Measurements from ENCODE around the gene CYLD.

CYLD gene

DNA sequence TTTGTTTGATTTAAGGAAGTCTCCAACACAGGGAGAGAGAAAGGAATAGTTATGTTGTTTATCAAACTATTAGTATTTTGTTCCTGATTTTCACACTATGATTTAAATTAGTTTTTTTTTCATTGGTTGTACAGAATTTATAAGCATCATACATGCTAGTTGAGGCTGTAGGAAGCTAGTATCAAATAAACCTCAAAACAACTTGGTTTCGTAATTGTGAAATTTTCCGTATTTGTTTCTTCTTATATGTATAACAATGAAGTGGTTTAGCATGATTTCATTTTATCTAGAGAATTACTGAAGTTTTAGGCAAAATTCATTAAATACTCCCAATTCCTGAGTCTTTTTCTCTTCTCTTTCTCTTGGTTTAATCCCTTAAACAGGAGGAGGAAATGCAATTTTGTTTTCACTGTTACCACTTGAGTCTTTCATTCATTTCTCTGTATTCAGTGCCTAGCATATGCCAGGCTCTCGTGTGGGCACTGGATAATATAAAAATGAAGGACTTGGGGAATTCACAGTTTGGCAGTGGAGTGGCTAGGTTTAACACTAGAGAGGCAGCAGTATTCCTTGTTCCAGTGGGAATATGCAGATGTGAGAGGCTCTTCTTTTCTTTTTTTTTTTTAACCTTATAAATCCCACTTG is 1.8 kb downstream of the CYLD start:
- Histone ChIP-seq H3K27me3 (ENCODE audit: control insufficient read depth, insufficient read depth, low read length) (no peaks in the 10 kb centered on the region), H3K4me2 (ENCODE audit: low read length) (peak overlapping the region; percentile 91), H3K4me3 (ENCODE audit: low read length) (peak overlapping the region; percentile 88), H3K36me3 (ENCODE audit: insufficient read depth, low read length) (peaks cover 4% of the 10 kb centered on the region), H3K9ac (ENCODE audit: low read depth, low read length) (peak overlapping the region; percentile 59), H3K9me3 (replicated peaks; ENCODE audit: low read length) (no peaks in the 10 kb centered on the region), H3K4me1 (ENCODE audit: control insufficient read depth, insufficient read depth, low read length) (peaks cover 35% of the 10 kb centered on the region)

DNA sequence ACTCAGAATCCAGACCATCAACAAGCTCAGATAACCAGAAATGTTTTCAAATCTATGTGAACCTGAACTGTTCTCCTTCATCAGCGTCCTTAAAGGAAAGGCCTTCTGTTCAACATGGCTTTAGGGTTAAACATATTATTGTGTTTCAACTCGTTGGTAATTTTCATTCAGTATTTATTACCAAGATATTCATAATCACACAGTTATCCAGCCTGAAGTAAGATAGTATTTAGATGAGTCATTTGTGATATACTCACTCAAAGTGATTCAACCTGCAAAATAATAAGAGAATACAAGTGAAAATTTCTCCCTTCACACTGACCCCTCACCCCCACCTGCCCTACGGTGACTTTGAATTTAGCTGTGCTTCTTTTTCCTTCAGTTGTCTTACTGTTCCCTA is 3.0 kb downstream of the CYLD start:
- Histone ChIP-seq H3K27me3 (ENCODE audit: control insufficient read depth, insufficient read depth, low read length) (no peaks in the 10 kb centered on the region), H3K4me1 (ENCODE audit: control insufficient read depth, insufficient read depth, low read length) (peaks cover 35% of the 10 kb centered on the region), H3K4me3 (ENCODE audit: low read length) (no peak overlapping the region), H3K9ac (ENCODE audit: low read depth, low read length) (no peak overlapping the region), H3K36me3 (ENCODE audit: insufficient read depth, low read length) (peaks cover 9% of the 10 kb centered on the region), H3K9me3 (replicated peaks; ENCODE audit: low read length) (no peaks in the 10 kb centered on the region), H3K4me2 (ENCODE audit: low read length) (peak overlapping the region; percentile 91)

DNA sequence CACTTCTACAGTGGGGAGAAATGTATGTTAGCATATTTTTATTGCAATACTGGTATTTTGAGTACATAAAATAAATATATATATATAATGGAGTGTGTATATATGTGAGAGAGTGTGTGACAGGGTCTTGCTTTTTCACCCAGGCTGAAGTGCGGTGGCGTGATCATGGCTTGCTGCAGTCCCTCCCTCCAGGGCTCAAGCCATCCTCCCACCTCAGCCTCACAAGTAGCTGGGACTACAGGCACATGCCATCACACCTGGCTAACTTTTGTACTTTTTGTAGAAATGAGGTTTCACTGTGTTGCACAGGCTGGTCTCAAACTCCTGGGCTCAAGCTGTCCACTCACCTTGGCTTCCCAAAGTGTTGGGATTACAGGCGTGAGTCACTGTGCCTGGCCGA is 4.1 kb downstream of the CYLD start:
- Histone ChIP-seq H3K27me3 (ENCODE audit: control insufficient read depth, insufficient read depth, low read length) (no peaks in the 10 kb centered on the region), H3K4me1 (ENCODE audit: control insufficient read depth, insufficient read depth, low read length) (peaks cover 34% of the 10 kb centered on the region), H3K36me3 (ENCODE audit: insufficient read depth, low read length) (peaks cover 11% of the 10 kb centered on the region), H3K4me2 (ENCODE audit: low read length) (no peak overlapping the region), H3K9ac (ENCODE audit: low read depth, low read length) (no peak overlapping the region), H3K9me3 (replicated peaks; ENCODE audit: low read length) (no peaks in the 10 kb centered on the region), H3K4me3 (ENCODE audit: low read length) (no peak overlapping the region)

DNA sequence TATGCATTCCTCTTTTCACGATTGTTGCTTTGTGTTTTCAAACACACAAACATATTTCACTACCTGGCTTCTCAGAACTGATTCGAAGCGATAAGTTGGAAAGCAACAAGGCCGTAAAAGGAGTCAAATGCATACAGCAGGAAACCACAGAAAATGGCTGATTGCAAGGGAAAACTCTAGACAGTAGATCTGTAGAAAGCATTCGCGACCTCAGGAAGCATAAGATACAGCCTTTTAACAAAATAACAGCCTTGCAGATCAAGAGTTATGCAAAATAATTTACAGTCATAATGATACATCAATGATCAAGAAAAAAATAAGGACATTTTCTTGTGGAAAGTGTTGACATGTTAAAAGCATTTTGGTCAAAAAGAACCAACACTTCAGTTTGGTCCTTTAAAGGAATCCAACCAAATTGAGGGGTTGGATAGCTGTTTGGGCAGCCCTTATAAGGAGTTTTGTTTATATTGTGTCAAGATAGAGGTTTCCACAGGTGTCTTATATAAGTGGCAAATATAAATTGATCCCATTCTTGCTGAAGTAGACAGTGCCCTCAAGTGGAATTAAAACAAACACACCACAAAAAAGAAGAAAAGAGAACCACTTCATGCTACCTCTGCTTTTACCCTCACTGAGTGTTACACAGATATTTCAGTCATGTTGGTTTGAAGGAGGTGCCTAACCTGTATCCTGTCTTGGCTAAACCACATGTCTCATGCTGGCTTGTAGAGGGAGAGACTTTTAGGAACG is 5.5 kb downstream of the CYLD start:
- H3K4me1 ChIP-seq (ENCODE audit: control insufficient read depth, insufficient read depth, low read length), result peaks cover 29% of the 10 kb centered on the region
- peaks cover 16% of the 10 kb centered on the region for H3K36me3 ChIP-seq (ENCODE audit: insufficient read depth, low read length)
- no peaks in the 10 kb centered on the region for H3K9me3 ChIP-seq (replicated peaks; ENCODE audit: low read length)
- H3K9ac ChIP-seq (ENCODE audit: low read depth, low read length), result no peak overlapping the region
- H3K4me2 ChIP-seq (ENCODE audit: low read length), result no peak overlapping the region
- no peak overlapping the region for H3K4me3 ChIP-seq (ENCODE audit: low read length)
- no peaks in the 10 kb centered on the region for H3K27me3 ChIP-seq (ENCODE audit: control insufficient read depth, insufficient read depth, low read length)

DNA sequence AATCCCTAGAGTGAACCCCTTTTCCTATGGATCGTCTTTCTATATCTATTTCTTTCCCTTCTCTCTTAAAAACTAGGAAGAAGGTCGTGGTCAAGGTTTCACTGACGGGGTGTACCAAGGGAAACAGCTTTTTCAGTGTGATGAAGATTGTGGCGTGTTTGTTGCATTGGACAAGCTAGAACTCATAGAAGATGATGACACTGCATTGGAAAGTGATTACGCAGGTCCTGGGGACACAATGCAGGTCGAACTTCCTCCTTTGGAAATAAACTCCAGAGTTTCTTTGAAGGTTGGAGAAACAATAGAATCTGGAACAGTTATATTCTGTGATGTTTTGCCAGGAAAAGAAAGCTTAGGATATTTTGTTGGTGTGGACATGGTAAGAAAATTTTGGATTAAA is 9.6 kb downstream of the CYLD start:
- no peak overlapping the region for H3K4me3 ChIP-seq (ENCODE audit: low read length)
- H3K4me2 ChIP-seq (ENCODE audit: low read length), result no peak overlapping the region
- H3K36me3 ChIP-seq (ENCODE audit: insufficient read depth, low read length), result peaks cover 45% of the 10 kb centered on the region
- H3K27me3 ChIP-seq (ENCODE audit: control insufficient read depth, insufficient read depth, low read length), result no peaks in the 10 kb centered on the region
- H3K9me3 ChIP-seq (replicated peaks; ENCODE audit: low read length), result no peaks in the 10 kb centered on the region
- no peaks in the 10 kb centered on the region for H3K4me1 ChIP-seq (ENCODE audit: control insufficient read depth, insufficient read depth, low read length)
- no peak overlapping the region for H3K9ac ChIP-seq (ENCODE audit: low read depth, low read length)

DNA sequence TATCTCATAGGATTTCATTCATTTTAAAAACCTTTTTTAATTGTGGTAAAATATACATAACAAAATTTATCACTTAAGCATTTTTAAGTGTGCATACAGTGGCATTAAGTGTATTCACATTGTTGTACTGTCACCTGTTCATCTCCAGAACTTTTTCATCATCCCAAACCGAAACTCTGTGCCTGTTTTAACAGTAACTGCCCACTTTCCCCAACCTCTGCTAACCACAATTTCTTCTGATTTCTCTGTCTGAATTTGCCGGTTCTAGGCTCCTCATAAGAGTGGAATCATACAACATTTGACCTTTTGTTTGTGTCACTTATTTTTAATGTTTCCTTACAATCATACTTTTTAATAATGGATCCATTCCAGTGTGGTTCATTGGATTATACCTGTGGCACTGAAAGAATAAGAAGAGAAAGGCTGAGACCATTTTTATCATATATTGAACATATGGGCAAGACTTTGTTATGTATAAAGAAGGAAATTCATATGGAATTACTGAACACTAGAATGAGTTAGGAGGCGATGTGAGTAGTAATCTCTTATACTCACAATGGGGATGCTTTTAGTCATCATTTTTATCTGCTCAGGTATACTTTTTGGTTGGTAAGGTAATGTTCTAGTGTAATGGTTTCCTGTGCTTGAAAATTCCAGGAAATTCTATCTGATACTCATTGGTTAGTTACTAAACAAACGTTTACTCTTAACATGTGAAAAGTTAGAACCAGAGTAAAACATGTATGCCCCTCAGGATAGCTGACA is 10.8 kb downstream of the CYLD start:
- Histone ChIP-seq H3K4me1 (ENCODE audit: control insufficient read depth, insufficient read depth, low read length) (no peaks in the 10 kb centered on the region), H3K4me2 (ENCODE audit: low read length) (no peak overlapping the region), H3K9ac (ENCODE audit: low read depth, low read length) (no peak overlapping the region), H3K4me3 (ENCODE audit: low read length) (no peak overlapping the region), H3K9me3 (replicated peaks; ENCODE audit: low read length) (no peaks in the 10 kb centered on the region), H3K27me3 (ENCODE audit: control insufficient read depth, insufficient read depth, low read length) (no peaks in the 10 kb centered on the region), H3K36me3 (ENCODE audit: insufficient read depth, low read length) (peaks cover 53% of the 10 kb centered on the region)

DNA sequence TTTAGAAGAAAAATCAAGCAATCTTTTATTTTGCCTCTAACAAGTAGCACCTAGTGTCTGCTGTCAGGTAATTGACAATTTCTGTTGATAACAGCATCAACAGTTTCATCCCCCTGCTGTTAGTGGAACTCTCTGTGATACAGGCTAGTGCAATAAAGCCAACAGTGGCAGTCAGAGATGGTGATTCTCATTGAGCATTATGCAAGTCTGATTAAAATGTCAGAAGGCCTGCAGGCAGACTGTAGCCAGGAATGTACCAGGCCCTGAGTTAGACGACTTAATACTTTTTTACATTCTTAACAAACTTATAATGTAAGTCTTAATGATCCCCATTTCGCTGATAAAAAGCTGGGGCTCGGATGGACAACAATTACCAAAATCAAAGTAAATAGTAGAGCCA is 14.6 kb downstream of the CYLD start:
- Histone ChIP-seq H3K27me3 (ENCODE audit: control insufficient read depth, insufficient read depth, low read length) (no peaks in the 10 kb centered on the region), H3K4me1 (ENCODE audit: control insufficient read depth, insufficient read depth, low read length) (no peaks in the 10 kb centered on the region), H3K4me3 (ENCODE audit: low read length) (no peak overlapping the region), H3K4me2 (ENCODE audit: low read length) (no peak overlapping the region), H3K9me3 (replicated peaks; ENCODE audit: low read length) (no peaks in the 10 kb centered on the region), H3K36me3 (ENCODE audit: insufficient read depth, low read length) (peaks cover 55% of the 10 kb centered on the region), H3K9ac (ENCODE audit: low read depth, low read length) (no peak overlapping the region)

DNA sequence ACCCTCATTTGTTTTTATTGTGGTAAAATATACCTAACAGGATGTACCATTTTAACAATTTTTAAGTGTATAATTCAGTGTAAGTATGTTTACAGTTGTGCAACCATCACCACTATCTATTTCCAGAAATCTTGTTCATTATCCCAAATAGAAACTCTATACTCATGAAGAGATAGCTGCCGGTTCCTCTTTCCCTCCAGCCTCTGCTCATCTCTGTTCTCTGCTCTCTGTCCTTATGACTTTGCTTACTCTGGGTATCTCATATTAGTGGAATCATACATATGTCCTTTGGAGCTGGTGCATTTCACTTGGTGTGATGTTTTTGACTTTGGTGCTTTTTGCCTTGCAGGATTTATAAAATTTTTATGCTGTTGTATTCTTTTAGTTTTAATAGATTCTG is 19.4 kb downstream of the CYLD start:
- H3K9ac ChIP-seq (ENCODE audit: low read depth, low read length), result no peak overlapping the region
- no peak overlapping the region for H3K4me2 ChIP-seq (ENCODE audit: low read length)
- peaks cover 10% of the 10 kb centered on the region for H3K4me1 ChIP-seq (ENCODE audit: control insufficient read depth, insufficient read depth, low read length)
- peaks cover 29% of the 10 kb centered on the region for H3K36me3 ChIP-seq (ENCODE audit: insufficient read depth, low read length)
- H3K9me3 ChIP-seq (replicated peaks; ENCODE audit: low read length), result no peaks in the 10 kb centered on the region
- H3K4me3 ChIP-seq (ENCODE audit: low read length), result no peak overlapping the region
- no peaks in the 10 kb centered on the region for H3K27me3 ChIP-seq (ENCODE audit: control insufficient read depth, insufficient read depth, low read length)

DNA sequence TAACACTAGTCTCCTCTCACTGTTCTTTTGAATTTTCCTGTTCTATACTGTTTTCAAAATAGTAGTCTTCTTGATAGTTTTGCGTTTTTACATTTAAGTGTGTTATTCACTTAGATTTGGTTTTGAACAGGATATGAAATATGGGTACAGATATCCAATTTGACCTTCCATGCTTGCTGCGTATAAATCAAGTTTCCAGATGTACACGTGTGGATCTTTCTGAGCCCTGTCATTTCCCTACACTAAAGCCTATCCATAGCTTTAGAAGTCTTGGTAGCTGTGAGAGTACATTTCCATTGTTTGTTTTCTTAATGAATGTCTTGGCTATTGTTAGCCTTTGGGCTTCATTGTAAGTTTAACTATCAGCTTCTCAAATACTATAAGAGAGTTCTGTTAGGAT is 20.4 kb downstream of the CYLD start:
- Histone ChIP-seq H3K27me3 (ENCODE audit: control insufficient read depth, insufficient read depth, low read length) (no peaks in the 10 kb centered on the region), H3K9ac (ENCODE audit: low read depth, low read length) (no peak overlapping the region), H3K4me2 (ENCODE audit: low read length) (no peak overlapping the region), H3K4me3 (ENCODE audit: low read length) (no peak overlapping the region), H3K4me1 (ENCODE audit: control insufficient read depth, insufficient read depth, low read length) (peaks cover 10% of the 10 kb centered on the region), H3K36me3 (ENCODE audit: insufficient read depth, low read length) (peaks cover 28% of the 10 kb centered on the region), H3K9me3 (replicated peaks; ENCODE audit: low read length) (no peaks in the 10 kb centered on the region)

DNA sequence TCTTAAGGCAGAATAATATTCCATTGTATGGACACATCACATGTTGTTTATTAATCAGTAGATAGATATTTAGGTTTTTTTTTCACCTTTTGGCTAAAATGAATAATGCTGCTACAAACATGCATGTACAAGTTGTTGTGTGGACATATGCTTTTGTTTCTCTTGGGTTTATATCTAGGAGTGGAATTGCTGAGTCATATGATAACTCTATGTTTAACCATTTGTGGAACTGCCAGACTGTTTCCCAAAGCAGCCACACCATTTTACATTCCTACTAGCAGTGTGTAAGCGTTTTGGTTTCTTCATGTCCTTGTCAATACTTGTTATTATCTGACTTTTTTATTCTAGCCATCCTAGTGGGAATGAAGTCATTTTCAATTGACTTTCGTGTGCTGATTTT is 21.3 kb downstream of the CYLD start:
- Histone ChIP-seq H3K36me3 (ENCODE audit: insufficient read depth, low read length) (peaks cover 23% of the 10 kb centered on the region), H3K9me3 (replicated peaks; ENCODE audit: low read length) (no peaks in the 10 kb centered on the region), H3K4me3 (ENCODE audit: low read length) (no peak overlapping the region), H3K9ac (ENCODE audit: low read depth, low read length) (no peak overlapping the region), H3K4me1 (ENCODE audit: control insufficient read depth, insufficient read depth, low read length) (peaks cover 10% of the 10 kb centered on the region), H3K27me3 (ENCODE audit: control insufficient read depth, insufficient read depth, low read length) (no peaks in the 10 kb centered on the region), H3K4me2 (ENCODE audit: low read length) (no peak overlapping the region)

DNA sequence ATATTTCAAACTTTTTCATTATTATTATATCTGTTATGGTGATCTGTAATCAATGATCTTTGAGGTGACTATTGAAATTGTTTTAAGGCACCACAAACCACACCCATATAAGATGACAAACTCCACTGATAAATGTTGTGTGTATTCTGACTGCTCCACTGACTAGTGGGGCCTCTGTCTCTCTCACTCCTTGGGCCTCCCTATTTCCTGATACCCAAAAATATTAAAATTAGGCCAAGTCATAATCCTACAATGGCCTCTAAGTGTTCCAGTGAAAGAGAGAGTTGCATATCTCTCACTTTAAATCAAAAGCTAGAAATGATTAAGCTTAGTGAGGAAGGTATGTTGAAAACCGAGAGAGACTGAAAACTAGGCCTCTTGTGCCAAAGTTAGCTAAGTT is 23.4 kb downstream of the CYLD start:
- Histone ChIP-seq H3K9me3 (replicated peaks; ENCODE audit: low read length) (no peaks in the 10 kb centered on the region), H3K4me3 (ENCODE audit: low read length) (no peak overlapping the region), H3K27me3 (ENCODE audit: control insufficient read depth, insufficient read depth, low read length) (no peaks in the 10 kb centered on the region), H3K4me2 (ENCODE audit: low read length) (no peak overlapping the region), H3K4me1 (ENCODE audit: control insufficient read depth, insufficient read depth, low read length) (peaks cover 10% of the 10 kb centered on the region), H3K36me3 (ENCODE audit: insufficient read depth, low read length) (peaks cover 20% of the 10 kb centered on the region), H3K9ac (ENCODE audit: low read depth, low read length) (no peak overlapping the region)

Measured in skeletal muscle satellite cell (primary cell).